Lung (tissue), 12 donors: ENCODE results near the gene AHRR. TPM values are rescaled to one million over a fixed set of nuclear protein-coding genes. Genes with fewer than 3 reads are reported as not detected.

Experiments
- ATAC-seq: fragments of 200-7000 bp; cut with Tn5 transposase; one replicate; pipeline ENCODE4 v1.9.1; 2020; ENCODE audit warnings: moderate number of reproducible peaks; ENCODE audit not compliant: insufficient read depth, low FRiP score
- DNase-seq, 3 donors: peaks; one replicate each; pipeline ENCODE4 v3.0.0-alpha.2; 2013 to 2017
- H3K27ac ChIP-seq, 2 donors: one replicate each; pipeline ENCODE4 v1.5.1; 2013; ENCODE audit warnings: mild to moderate bottlenecking in 2 of 2, moderate library complexity in 2 of 2, control low read depth in 1 of 2, inconsistent platforms in 1 of 2, low read depth in 1 of 2, low read length in 1 of 2
- H3K27me3 ChIP-seq, 3 donors: one replicate each; pipeline ENCODE4 v1.5.1; 2013; ENCODE audit warnings: low read length in 2 of 3; ENCODE audit not compliant: control insufficient read depth in 3 of 3, insufficient read depth in 3 of 3
- H3K36me3 ChIP-seq, 4 donors: one replicate each; pipeline ENCODE4 v1.5.1; 2013; ENCODE audit warnings: low read length in 4 of 4, mild to moderate bottlenecking in 1 of 4, moderate library complexity in 1 of 4; ENCODE audit not compliant: control insufficient read depth in 4 of 4, insufficient read depth in 4 of 4
- H3K4me1 ChIP-seq, 5 donors: one replicate each; pipeline ENCODE4 v1.5.1; 2013; ENCODE audit warnings: low read length in 5 of 5, mild to moderate bottlenecking in 2 of 5, moderate library complexity in 1 of 5; ENCODE audit not compliant: control insufficient read depth in 5 of 5, insufficient read depth in 5 of 5
- H3K4me3 ChIP-seq: one replicate; pipeline ENCODE4 v1.5.1; 2013; ENCODE audit warnings: mild to moderate bottlenecking, control low read depth, moderate library complexity
- H3K9ac ChIP-seq, 2 donors: one replicate each; pipeline ENCODE4 v1.5.1; 2013; ENCODE audit warnings: low read length in 2 of 2, control low read depth in 1 of 2; ENCODE audit not compliant: insufficient read depth in 1 of 2
- H3K9me3 ChIP-seq, 4 donors: one replicate each; pipeline ENCODE4 v1.5.1; 2013; ENCODE audit warnings: low read length in 3 of 4, mild to moderate bottlenecking in 1 of 4, moderate library complexity in 1 of 4; ENCODE audit not compliant: control insufficient read depth in 4 of 4, insufficient read depth in 3 of 4
- CTCF ChIP-seq: IDR thresholded peaks from 2 replicates; pipeline ENCODE4 v1.5.1; 2012; ENCODE audit warnings: mild to moderate bottlenecking; ENCODE audit errors: control extremely low read depth, extremely low read depth
- WGBS, 2 donors: extraction: QIAGEN DNeasy Blood & Tissue Kit; methylation state at CpG; one replicate each; pipeline ENCODE4 v1.1.7; 2013; 5-methylcytosine and 5-hydroxymethylcytosine counted together
- polyA plus RNA-seq, 2 donors: library from polyadenylated mRNA; stranded (reverse); fragments of 200-250 nt; gene quantifications; one replicate each; pipeline ENCODE4 v1.2.1, GENCODE V29; 2013
- total RNA-seq, 2 donors: library from RNA; depleted of rRNA in 1 of 2; stranded (reverse); fragments of >200 nt in 1 of 2; gene quantifications; one replicate each; pipeline ENCODE4 v1.2.1, GENCODE V29; 2014 to 2021
- donor health status: control.
- donor health status: control.
- donor health status: Bipolar disorder and iron deficiency.
- donor health status: healthy.
- donor health status: DM: yes; HTN: yes; CAD: no.

AHRR gene
- total and polyA plus RNA-seq, 4 donors, result 0.63 to 8.8 (median 2.8) TPM

DNA sequence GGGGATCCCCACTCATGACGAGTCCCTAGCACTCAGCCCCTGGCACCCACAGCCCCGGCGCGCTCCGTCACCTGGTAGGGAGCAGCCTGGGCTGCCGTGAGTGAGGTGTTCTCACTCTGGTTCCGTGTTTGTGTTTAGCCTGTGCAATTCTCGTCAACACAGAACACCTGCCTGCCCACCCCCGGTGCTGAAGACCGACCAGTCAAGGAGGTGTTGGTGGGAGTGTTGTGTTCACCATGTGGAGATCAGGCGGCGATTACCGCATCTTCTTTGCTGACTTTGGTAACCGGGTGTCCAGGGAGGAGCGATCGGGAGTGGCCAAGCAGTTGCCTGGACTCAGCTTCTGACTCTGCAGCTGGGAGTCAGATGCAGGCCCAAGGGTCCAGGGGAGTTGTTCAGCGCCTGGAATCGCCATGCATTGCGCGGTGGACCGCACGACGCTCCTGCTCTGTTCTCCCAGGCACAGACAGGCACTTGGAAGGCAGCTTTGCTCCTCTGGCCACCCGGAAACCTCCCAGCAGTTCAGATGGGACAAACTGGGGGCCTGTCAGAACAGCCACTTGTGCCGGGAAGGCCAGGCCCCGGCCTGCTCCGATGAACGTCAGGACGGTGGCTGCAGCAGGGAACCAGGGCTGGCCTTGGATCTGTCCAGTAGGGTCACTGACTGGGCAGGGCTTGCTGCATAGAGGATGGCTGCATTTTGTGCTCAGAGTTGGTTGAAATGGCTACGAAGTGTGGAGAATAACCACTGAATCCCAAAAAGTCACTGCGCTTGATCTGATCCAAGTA lies 149.6 kb downstream of the AHRR start:
- no peak for ATAC-seq
- H3K4me3 ChIP-seq, result no peak overlapping the region
- H3K9me3 ChIP-seq, result no peaks in the 10 kb centered on the region
- WGBS, 2 donors, result 92 to 93% methylated on average over 31 of the region's 31 CpGs
- no peak for TF ChIP-seq CTCF
- H3K27me3 ChIP-seq, result peaks cover 0 to 12% (median 0%) of the 10 kb centered on the region in 3 donors
- peaks cover 0 to 30% (median 15%) of the 10 kb centered on the region in 5 donors for H3K4me1 ChIP-seq
- no peak overlapping the region for H3K27ac ChIP-seq
- DNase-seq, result no peak
- no peak overlapping the region for H3K9ac ChIP-seq
- peaks cover 0 to 17% (median 6%) of the 10 kb centered on the region in 4 donors for H3K36me3 ChIP-seq

- H3K9ac ChIP-seq, result no peak overlapping the region
- no peaks in the 10 kb centered on the region for H3K9me3 ChIP-seq
- no peak overlapping the region for H3K4me3 ChIP-seq
- ATAC-seq (no peak), DNase-seq (no peak)
- 54 to 64% methylated on average over 6 of the region's 6 CpGs for WGBS, 2 donors
- TF ChIP-seq CTCF, result no peak
- H3K27me3 ChIP-seq, result peaks cover 0 to 14% (median 0%) of the 10 kb centered on the region in 3 donors
- H3K27ac ChIP-seq, result no peak overlapping the region
- peaks cover 0 to 12% (median 4%) of the 10 kb centered on the region in 4 donors for H3K36me3 ChIP-seq
- peaks cover 0 to 30% (median 15%) of the 10 kb centered on the region in 5 donors for H3K4me1 ChIP-seq
Measured at GRCh38 chr5:471750-472058, 150.2 kb downstream of the AHRR start.

DNA sequence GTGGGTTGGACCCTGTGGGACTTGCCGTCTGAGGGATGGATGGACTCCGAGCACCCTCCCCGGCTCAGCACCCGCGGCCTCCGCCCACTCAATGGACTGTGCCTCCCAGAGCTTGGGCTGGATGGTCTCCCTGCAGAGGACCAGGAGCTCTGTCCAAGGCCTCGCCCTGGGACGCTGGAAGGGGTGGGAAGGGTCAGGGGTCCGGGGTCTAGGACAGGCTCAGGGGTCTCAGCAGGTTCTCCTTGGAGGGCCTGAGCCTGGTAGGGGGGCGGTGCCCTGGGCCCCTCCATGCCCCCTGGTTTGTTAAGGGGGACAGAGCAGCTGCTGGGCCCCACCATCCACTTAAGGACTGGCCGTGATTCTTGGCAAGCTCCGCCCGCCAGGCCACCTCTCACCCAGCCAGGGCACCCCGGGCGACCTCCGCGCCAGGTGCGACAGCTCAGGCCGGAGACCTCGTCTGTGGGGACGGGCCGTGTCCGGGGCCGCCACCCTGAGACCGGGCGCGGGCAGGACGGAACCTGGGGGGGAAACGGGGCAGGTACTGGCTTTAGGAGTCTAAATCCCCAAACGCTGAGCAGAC lies 150.7 kb downstream of the AHRR start:
- TF ChIP-seq CTCF, result no peak
- Histone ChIP-seq H3K4me3 (peak overlapping the region; percentile 54), H3K27ac (peak overlapping the region; percentile 78 to 85), H3K9me3 (no peaks in the 10 kb centered on the region), H3K4me1 (peaks cover 0 to 30% (median 15%) of the 10 kb centered on the region in 5 donors), H3K27me3 (peaks cover 0 to 14% (median 0%) of the 10 kb centered on the region in 3 donors), H3K9ac (peak overlapping the region; percentile 11 to 19), H3K36me3 (peaks cover 0 to 8% (median 2%) of the 10 kb centered on the region in 4 donors)
- WGBS, 2 donors, result 16 to 25% methylated on average over 30 of the region's 30 CpGs
- no peak for ATAC-seq
- DNase-seq, result no peak
